ENCODE data around the gene ASF1A. TPM values are rescaled to one million over a fixed set of nuclear protein-coding genes. Genes with fewer than 3 reads are reported as not detected.

Gene ASF1A
- total RNA-seq, 2 experiments from 2014 or later = 38.6 to 40.5 TPM

DNA sequence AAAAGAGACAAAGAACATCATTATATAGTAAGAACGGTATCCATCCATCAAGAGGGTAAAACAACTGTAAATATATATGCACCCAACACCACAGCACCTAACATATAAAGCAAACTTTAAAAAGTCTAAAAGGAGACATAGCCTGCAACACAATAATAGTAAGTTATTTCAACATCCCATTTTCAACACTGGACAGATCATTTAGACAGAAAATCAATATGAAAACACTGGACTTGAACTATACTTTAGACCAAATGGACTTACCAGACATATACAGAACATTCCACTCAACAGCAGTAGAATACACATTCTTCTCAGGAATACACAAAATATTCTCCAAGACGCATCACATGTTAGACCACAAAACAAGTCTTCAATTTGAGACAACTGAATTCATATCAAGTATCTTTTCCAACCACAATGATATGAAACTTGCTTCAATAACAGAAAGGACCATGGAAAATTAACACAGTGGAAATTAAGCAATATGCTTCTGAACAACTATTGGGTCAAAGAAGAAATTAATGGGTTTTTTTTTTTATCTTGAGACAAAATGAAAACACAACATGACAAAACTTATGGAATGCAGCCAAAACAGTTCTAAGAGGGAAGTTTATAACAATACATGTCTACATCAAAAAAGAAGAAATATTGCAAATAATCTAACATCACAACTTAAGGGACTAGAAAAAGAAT is 23.9 kb upstream of the ASF1A start:
- no peak for DNase-seq
- POLR2A ChIA-PET = no interaction called here
- H3K27me3 Mint-ChIP-seq = no peaks in the 10 kb centered on the region
- CTCF ChIA-PET = interaction anchor here (0.6 to 1.1 kb wide), 2 partner anchors 24 to 68 kb away, joined by 3 to 4 read pairs; no protein-coding TSS in a partner anchor
- H3K4me1 Mint-ChIP-seq = peaks cover 11% of the 10 kb centered on the region
- no peak overlapping the region for H3K4me3 Mint-ChIP-seq
- peaks cover 42% of the 10 kb centered on the region for H3K36me3 Mint-ChIP-seq (ENCODE audit: low read depth)
- H3K9me3 Mint-ChIP-seq = peaks cover 17% of the 10 kb centered on the region
- no peak overlapping the region for H3K27ac Mint-ChIP-seq

DNA sequence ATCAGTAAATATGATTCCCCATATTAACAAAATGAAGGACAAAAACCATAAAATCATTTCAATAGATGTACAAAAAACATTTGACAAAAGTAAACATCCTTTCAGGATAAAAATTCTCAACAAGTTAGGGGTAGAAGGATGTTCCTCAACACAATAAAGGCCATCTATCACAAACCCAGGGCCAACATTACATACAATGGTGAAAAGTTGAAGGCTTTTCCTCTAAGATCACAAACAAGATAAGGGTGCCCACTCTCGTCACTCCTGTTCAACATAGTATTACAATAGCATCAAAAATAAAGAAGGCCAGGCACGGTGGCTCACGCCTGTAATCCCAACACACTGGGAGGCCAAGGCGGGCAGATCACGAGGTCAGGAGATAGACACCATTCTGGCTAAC is 22.6 kb upstream of the ASF1A start:
- Mint-ChIP-seq H3K27ac (no peak overlapping the region), H3K4me3 (no peak overlapping the region), H3K9me3 (peaks cover 12% of the 10 kb centered on the region), H3K27me3 (no peaks in the 10 kb centered on the region), H3K4me1 (peaks cover 11% of the 10 kb centered on the region), H3K36me3 (ENCODE audit: low read depth) (peaks cover 37% of the 10 kb centered on the region)
- no peak for DNase-seq
- CTCF ChIA-PET = no interaction called here
- POLR2A ChIA-PET = no interaction called here

DNA sequence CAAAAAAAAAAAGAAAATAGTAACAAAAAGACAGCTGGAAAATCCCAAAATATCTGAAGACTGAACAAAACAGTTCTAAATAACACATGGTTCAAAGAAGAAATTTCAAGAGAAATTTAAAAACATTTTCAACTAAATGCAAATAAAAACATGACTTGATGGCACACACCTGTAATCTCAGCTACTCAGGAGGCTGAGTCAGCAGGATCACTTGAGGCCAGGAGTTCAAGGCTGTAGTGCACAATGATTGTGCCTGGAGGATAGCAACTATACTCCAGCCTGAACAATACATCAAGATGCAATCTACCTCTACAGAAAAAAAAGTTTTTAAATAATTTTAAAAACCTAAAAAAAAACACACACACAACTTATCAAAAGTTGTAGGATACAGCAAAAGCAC is 21.6 kb upstream of the ASF1A start:
- Mint-ChIP-seq H3K27me3 (no peaks in the 10 kb centered on the region), H3K4me1 (peaks cover 11% of the 10 kb centered on the region), H3K4me3 (no peak overlapping the region), H3K36me3 (ENCODE audit: low read depth) (peaks cover 35% of the 10 kb centered on the region), H3K27ac (no peak overlapping the region), H3K9me3 (peaks cover 10% of the 10 kb centered on the region)
- CTCF ChIA-PET = no interaction called here
- POLR2A ChIA-PET = no interaction called here
- no peak for DNase-seq

DNA sequence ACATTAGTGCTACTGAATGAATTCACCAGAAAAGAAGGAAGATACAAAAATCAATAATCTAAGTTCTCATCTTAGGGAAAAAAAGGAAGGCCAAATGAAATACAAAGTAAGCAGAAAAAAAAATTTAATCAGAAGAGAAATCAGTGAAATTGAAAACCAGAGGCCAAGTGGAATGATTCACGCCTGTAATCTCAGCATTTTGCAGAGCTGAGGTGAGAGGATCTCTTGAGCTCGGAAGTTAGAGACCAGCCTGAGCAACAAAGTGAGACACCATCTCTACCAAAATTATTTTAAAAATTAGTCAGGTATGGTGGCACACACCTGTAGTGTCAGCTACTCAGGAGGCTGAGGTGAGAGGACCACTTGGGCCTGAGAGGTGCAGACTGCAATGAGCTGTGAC is 21.2 kb upstream of the ASF1A start:
- DNase-seq = no peak
- Mint-ChIP-seq H3K36me3 (ENCODE audit: low read depth) (peaks cover 35% of the 10 kb centered on the region), H3K4me1 (peaks cover 13% of the 10 kb centered on the region), H3K9me3 (peaks cover 10% of the 10 kb centered on the region), H3K4me3 (no peak overlapping the region), H3K27me3 (no peaks in the 10 kb centered on the region), H3K27ac (no peak overlapping the region)
- POLR2A ChIA-PET = no interaction called here
- CTCF ChIA-PET = no interaction called here

DNA sequence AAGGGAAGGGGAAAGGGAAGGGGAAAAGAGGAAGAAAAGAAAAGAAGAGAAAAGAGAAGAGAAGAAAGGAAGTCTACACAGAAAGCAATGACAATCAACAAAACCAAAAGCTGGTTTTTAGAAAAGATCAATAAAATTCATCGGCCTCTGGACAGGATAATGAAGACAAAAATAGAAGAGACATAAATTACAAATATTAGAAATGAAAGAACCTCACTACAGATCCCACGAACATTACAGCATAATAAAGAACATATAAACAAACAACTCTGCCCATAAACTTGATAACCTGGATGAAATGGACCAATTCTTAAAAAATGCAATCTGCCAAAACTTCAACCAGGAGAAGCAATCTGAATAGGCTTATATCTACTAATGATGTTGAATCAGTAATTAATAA is 20.7 kb upstream of the ASF1A start:
- Mint-ChIP-seq H3K4me3 (no peak overlapping the region), H3K36me3 (ENCODE audit: low read depth) (peaks cover 35% of the 10 kb centered on the region), H3K9me3 (peaks cover 10% of the 10 kb centered on the region), H3K27me3 (no peaks in the 10 kb centered on the region), H3K27ac (no peak overlapping the region), H3K4me1 (peaks cover 13% of the 10 kb centered on the region)
- no peak for DNase-seq
- POLR2A ChIA-PET = no interaction called here
- CTCF ChIA-PET = no interaction called here

DNA sequence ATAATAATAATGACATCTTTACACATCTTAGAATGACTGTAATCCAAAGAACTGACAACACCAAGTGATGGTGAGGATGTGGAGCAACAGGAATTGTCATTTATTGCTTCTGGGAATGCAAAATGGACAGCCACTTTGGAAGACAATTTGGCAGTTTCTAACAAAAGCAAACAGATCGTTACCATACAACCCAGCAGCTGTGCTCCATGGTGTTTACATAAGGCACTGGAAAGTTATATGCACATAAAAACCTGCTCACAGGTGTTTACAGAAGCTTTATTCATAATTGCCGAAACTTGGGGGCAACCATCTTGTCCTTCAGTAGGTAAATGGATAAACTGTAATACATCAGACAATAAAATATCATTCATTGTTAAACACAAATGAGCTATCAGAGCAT is 18.3 kb upstream of the ASF1A start:
- H3K36me3 Mint-ChIP-seq (ENCODE audit: low read depth) = peaks cover 24% of the 10 kb centered on the region
- H3K4me1 Mint-ChIP-seq = peaks cover 11% of the 10 kb centered on the region
- POLR2A ChIA-PET = no interaction called here
- H3K9me3 Mint-ChIP-seq = peaks cover 9% of the 10 kb centered on the region
- no peaks in the 10 kb centered on the region for H3K27me3 Mint-ChIP-seq
- no peak for DNase-seq
- H3K4me3 Mint-ChIP-seq = no peak overlapping the region
- H3K27ac Mint-ChIP-seq = no peak overlapping the region
- CTCF ChIA-PET = interaction anchor here (0.9 to 2.3 kb wide), 3 partner anchors 11 to 75 kb away, joined by 3 to 9 read pairs (median 3); no protein-coding TSS in a partner anchor

DNA sequence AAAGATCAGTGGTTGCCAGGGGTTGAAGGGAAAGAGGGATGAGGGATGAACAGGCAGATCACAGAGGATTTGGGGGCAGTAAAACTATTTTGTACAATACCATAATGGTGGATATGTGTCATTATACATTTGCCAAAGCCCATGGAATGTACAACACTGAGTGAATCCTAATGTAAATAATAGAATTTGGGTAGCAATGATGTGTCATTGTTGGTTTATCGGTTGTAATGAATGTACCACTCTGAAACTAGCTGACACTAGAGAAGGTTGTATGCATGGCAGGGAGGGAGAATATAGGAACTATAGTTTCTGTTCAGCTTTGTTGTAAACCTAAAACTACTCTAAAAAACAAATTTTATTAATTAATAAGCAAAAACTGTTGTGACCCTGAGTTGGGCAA is 17.8 kb upstream of the ASF1A start:
- ChIA-PET CTCF (interaction anchor here (0.9 to 2.3 kb wide), 3 partner anchors 11 to 76 kb away, joined by 3 to 9 read pairs (median 3); no protein-coding TSS in a partner anchor), POLR2A (no interaction called here)
- peaks cover 12% of the 10 kb centered on the region for H3K4me1 Mint-ChIP-seq
- no peak overlapping the region for H3K27ac Mint-ChIP-seq
- no peak overlapping the region for H3K4me3 Mint-ChIP-seq
- peaks cover 4% of the 10 kb centered on the region for H3K9me3 Mint-ChIP-seq
- DNase-seq = no peak
- no peaks in the 10 kb centered on the region for H3K27me3 Mint-ChIP-seq
- H3K36me3 Mint-ChIP-seq (ENCODE audit: low read depth) = peaks cover 19% of the 10 kb centered on the region

DNA sequence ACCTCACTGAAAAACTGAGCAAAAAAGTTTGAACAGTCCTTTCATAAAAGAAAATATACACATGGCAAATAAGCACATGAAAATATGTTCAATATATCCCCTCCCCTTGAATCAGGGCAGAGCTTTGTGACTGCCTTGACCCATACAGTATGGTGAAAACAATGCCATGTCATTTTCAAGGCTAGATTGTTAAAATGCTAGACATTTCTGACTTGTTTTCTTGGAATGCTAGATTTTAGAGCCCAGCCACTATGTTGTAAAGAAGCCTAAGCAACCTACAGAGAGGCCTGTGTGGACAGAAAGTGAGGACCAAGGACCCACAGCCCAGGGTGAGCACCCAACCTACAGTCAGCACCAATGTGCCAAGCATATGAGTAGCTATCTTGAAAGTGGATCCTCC is 17.1 kb upstream of the ASF1A start:
- no peaks in the 10 kb centered on the region for H3K27me3 Mint-ChIP-seq
- no peak overlapping the region for H3K27ac Mint-ChIP-seq
- peaks cover 4% of the 10 kb centered on the region for H3K9me3 Mint-ChIP-seq
- no peak overlapping the region for H3K4me3 Mint-ChIP-seq
- peaks cover 13% of the 10 kb centered on the region for H3K36me3 Mint-ChIP-seq (ENCODE audit: low read depth)
- peaks cover 18% of the 10 kb centered on the region for H3K4me1 Mint-ChIP-seq
- DNase-seq = no peak
- POLR2A ChIA-PET = no interaction called here
- CTCF ChIA-PET = interaction anchor here (0.7 kb wide), 1 partner anchor 62 kb away, joined by 3 read pairs; no protein-coding TSS in a partner anchor

DNA sequence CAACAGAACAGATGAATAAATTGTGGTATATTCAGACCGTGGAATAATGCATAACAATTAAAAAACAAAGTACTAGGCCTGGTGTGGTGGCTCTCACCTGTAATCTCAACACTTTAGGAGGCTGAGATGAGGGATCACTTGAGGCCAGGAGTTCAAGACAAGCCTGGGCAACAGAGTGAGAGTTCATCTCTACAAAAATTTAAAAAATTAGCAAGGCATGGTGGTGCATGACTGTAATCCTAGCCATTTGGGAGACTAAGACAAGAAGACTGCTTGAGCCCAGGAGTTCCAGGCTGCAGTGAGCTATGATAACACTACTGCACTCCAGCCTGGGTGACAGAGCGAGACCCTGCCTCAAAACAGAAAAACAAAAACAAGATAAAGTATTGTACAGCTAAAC is 16.1 kb upstream of the ASF1A start:
- ChIA-PET CTCF (no interaction called here), POLR2A (no interaction called here)

DNA sequence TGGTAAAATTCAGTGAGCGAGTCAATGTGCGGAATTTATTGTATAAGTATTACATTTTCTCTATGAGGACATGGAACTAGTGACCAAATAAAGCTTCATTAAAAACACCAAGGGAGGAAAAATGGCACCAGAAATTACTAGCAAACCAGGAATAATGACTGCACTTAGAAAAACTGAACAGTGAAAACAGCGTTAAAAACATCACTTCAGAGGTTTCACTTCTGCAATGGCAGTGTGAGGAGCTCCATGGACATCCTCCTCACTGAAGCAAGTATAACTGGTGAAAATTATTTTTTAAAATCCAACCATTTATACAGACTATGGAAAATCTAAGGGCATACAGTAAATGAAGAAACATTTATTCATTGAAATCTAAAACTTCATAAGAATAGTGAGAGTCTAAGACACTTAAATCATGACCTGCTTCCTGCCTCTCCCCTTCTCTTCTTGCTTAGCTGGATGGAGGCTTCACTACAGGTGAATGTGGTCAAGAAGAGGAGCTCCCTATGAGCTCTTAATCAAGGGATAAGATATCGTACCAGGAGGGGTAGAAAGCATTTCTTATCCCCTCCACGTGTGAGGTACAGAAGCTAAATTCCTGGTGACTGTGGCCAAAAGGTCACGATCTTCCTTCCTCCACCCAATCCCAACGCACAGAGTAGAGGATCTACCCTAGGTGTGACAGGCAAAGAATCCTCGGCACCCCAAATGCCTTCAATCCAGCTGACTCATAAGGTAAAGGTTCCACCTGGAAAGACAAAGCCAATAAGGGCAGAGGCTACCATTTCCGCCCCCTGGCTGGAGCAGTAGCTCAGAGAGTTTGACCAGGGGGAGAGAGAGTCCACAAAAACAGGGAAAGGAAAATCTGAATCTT is 12.3 kb upstream of the ASF1A start:
- CTCF ChIA-PET = interaction anchor here (0.6 to 1.9 kb wide), 11 partner anchors 10 to 266 kb away, joined by 3 to 9 read pairs (median 3); partner anchors contain the start of gene ASF1A
- Mint-ChIP-seq H3K4me3 (no peak overlapping the region), H3K27ac (no peak overlapping the region), H3K27me3 (no peaks in the 10 kb centered on the region), H3K9me3 (peaks cover 2% of the 10 kb centered on the region), H3K4me1 (peaks cover 44% of the 10 kb centered on the region), H3K36me3 (ENCODE audit: low read depth) (peaks cover 16% of the 10 kb centered on the region)
- POLR2A ChIA-PET = no interaction called here
- DNase-seq = no peak

More for the DNA sequence above, 16.1 kb upstream of the ASF1A start:
- peaks cover 4% of the 10 kb centered on the region for H3K9me3 Mint-ChIP-seq
- no peak for DNase-seq
- H3K27me3 Mint-ChIP-seq = no peaks in the 10 kb centered on the region
- H3K4me3 Mint-ChIP-seq = no peak overlapping the region
- peaks cover 17% of the 10 kb centered on the region for H3K36me3 Mint-ChIP-seq (ENCODE audit: low read depth)
- peaks cover 25% of the 10 kb centered on the region for H3K4me1 Mint-ChIP-seq
- no peak overlapping the region for H3K27ac Mint-ChIP-seq

DNA sequence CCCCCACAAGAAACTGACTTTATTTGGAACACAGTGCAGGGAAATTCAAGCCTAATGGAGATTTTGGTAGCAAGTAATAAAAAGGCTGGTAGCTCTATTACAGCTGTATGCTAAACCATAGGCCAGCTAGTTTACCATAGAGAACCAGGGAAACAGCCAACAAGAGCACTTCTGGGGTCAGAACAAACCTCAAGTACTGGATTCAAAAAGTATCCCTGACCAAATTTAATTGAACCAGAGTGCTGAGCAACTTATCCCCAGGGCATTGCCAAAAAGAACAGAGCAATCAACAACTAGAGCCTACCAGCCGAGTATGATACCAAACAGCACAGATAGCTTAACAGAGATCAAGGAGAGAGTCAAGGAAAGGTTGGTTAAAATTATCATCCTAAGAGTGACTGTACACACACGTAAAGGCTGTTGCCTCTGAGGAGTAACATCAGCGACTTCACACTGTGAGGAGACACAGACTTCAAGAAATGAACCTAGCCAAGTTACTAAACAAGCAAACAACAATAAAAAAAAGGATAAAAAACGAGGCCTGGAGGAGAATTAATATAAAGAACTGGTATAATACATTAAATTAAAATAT is 11.5 kb upstream of the ASF1A start:
- Mint-ChIP-seq H3K4me1 (peaks cover 48% of the 10 kb centered on the region), H3K9me3 (peaks cover 2% of the 10 kb centered on the region), H3K4me3 (no peak overlapping the region), H3K27ac (no peak overlapping the region), H3K36me3 (ENCODE audit: low read depth) (peaks cover 17% of the 10 kb centered on the region), H3K27me3 (no peaks in the 10 kb centered on the region)
- no peak for DNase-seq
- ChIA-PET POLR2A (no interaction called here), CTCF (interaction anchor here (0.6 to 1.9 kb wide), 10 partner anchors 11 to 266 kb away, joined by 3 to 9 read pairs (median 3); partner anchors contain the start of gene ASF1A)

DNA sequence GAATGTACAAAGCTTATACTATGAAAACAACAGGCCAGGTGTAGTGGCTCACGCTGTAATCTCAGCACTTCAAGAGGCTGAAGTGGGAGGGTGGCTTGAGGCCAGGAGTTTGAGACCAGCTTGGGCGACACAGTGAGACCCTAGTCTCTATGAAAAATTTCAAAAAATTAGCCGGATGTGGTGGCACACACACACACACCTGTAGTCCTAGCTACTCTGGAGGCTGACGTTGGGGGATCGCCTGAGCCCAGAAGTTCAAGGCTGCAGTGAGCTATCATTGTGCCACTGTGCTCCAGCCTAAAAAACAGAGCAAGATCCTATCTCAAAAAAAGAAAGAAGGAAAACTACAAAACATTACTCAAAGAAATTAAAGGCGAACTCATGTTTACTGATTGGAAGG is 7.3 kb upstream of the ASF1A start:
- Mint-ChIP-seq H3K36me3 (ENCODE audit: low read depth) (peaks cover 32% of the 10 kb centered on the region), H3K4me1 (peaks cover 60% of the 10 kb centered on the region), H3K4me3 (no peak overlapping the region), H3K27ac (no peak overlapping the region), H3K9me3 (peaks cover 5% of the 10 kb centered on the region), H3K27me3 (no peaks in the 10 kb centered on the region)
- ChIA-PET POLR2A (no interaction called here), CTCF (interaction anchor here (0.7 to 1.1 kb wide), 2 partner anchors 25 to 56 kb away, joined by 3 to 6 read pairs; no protein-coding TSS in a partner anchor)
- no peak for DNase-seq

DNA sequence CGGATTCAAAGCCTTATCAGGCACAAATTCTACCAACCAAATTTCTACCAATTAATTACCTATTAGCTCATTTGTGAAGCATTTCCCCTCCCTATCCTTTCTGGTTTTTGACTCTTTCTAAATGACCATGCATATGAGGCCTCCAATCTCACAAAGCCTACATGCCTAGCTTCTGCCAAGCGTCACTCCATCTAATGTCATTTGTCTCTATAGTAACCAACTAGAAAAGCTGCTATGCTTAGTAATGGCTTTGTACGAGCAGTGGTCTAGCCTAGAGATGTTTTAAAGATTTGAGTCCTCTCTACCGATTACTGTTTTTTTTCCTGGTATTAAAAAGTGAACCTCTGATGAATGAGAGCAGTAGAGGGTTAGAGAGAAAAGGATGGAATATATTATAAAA is 4.8 kb upstream of the ASF1A start:
- H3K36me3 Mint-ChIP-seq (ENCODE audit: low read depth) = peaks cover 27% of the 10 kb centered on the region
- no peak for DNase-seq
- no peak overlapping the region for H3K4me3 Mint-ChIP-seq
- ChIA-PET POLR2A (no interaction called here), CTCF (interaction anchor here (1.4 kb wide), 1 partner anchor 14 kb away, joined by 3 read pairs; no protein-coding TSS in a partner anchor)
- no peaks in the 10 kb centered on the region for H3K27me3 Mint-ChIP-seq
- H3K4me1 Mint-ChIP-seq = peaks cover 54% of the 10 kb centered on the region
- H3K9me3 Mint-ChIP-seq = peaks cover 5% of the 10 kb centered on the region
- no peak overlapping the region for H3K27ac Mint-ChIP-seq
